ENCODE data around the gene SP8. TPM values are rescaled to one million over a fixed set of nuclear protein-coding genes. Genes with fewer than 3 reads are reported as not detected.

SP8 gene
- total RNA-seq, 1 donor from 2014 or later = not detected

GRCh38 chr7:20749906-20750305 lies 36.8 kb downstream of the SP8 start:
- no peak for ATAC-seq

- ATAC-seq = no peak
These were observed 37.8 kb downstream of the SP8 start for GRCh38 chr7:20748853-20749252.

GRCh38 chr7:20747001-20747400 lies 39.7 kb downstream of the SP8 start:
- ATAC-seq = no peak

GRCh38 chr7:20745702-20746101 lies 41.0 kb downstream of the SP8 start:
- ATAC-seq = no peak

GRCh38 chr7:20744954-20745446 lies 41.7 kb downstream of the SP8 start:
- no peak for ATAC-seq

GRCh38 chr7:20742913-20743312 lies 43.8 kb downstream of the SP8 start:
- no peak for ATAC-seq

GRCh38 chr7:20741801-20742200 lies 44.9 kb downstream of the SP8 start:
- no peak for ATAC-seq

- ATAC-seq = no peak
These were observed 47.9 kb downstream of the SP8 start for GRCh38 chr7:20738518-20739481.

- ATAC-seq = no peak
These were observed 48.7 kb downstream of the SP8 start for GRCh38 chr7:20737840-20738448.

GRCh38 chr7:20735346-20736065 lies 51.2 kb downstream of the SP8 start:
- ATAC-seq = no peak

Other genes starting within 250 kb of the SP8 start
- 0.24 TPM for gene ABCB5, start 171.2 kb downstream of the SP8 start, total RNA-seq

Data from esophagus mucosa (tissue), 1 donor.